ENCODE measurements around the gene CLIC1.

- TF ChIP-seq, protein P1, sequence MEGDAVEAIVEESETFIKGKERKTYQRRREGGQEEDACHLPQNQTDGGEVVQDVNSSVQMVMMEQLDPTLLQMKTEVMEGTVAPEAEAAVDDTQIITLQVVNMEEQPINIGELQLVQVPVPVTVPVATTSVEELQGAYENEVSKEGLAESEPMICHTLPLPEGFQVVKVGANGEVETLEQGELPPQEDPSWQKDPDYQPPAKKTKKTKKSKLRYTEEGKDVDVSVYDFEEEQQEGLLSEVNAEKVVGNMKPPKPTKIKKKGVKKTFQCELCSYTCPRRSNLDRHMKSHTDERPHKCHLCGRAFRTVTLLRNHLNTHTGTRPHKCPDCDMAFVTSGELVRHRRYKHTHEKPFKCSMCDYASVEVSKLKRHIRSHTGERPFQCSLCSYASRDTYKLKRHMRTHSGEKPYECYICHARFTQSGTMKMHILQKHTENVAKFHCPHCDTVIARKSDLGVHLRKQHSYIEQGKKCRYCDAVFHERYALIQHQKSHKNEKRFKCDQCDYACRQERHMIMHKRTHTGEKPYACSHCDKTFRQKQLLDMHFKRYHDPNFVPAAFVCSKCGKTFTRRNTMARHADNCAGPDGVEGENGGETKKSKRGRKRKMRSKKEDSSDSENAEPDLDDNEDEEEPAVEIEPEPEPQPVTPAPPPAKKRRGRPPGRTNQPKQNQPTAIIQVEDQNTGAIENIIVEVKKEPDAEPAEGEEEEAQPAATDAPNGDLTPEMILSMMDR (IDR thresholded peaks at IDR 0.05): no peak
- no peak for TF ChIP-seq EZH2 (IDR thresholded peaks at IDR 0.05; ENCODE audit: borderline replicate concordance, insufficient read depth, low read depth, low read length, poor library complexity, severe bottlenecking)
These were observed 1.4 kb downstream of the CLIC1 start for GRCh38 chr6:31734821-31735406.
